HG03045 (cell line): ENCODE data around the gene MEG3.

Experiments used
- ATAC-seq: cut with Tn5 transposase; IDR thresholded peaks from one replicate; pipeline ENCODE4 v1.9.1; 2021; ENCODE audit warnings: mild to moderate bottlenecking, moderate library complexity; ENCODE audit not compliant: unreplicated experiment

The MEG3 gene

DNA sequence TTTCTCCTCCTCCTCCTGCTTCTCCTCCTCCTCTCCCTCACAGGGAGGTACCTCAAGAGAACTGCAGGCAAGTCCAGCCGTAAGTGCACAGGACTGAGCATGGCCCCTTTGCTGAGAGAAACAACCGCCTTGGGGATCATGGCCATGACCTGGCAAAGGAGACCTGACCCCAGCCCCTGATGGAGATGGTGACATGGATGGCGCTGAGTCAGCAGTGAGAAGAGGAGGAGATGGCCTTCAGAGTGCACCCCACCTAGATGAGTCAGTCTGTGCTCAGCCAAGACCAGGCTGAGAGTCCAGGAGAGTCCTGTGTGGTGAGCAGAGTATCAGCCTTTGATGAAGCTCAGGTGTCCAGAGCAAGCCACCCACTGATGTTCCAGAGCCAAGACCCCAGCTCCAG, 36.4 kb downstream of the MEG3 start:
- ATAC-seq: no peak

DNA sequence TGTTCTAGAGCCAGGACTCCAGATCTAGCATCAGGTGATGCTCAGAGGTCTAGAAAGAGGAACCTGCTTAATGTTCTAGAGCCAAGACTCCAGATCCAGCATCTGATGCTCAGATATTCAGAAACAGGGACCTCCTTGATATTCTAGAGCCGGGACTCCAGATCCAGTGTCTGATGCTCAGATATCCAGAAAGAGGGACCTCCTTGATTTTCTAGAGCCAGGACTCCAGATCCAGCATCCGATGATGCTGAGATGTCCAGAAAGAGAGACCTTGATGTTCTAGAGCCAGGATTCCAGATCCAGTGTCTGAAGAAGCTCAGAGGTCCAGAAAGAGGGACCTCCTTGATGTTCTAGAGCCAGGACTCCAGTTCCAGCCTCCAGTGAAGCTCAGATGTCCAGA, 36.9 kb downstream of the MEG3 start:
- ATAC-seq: no peak

DNA sequence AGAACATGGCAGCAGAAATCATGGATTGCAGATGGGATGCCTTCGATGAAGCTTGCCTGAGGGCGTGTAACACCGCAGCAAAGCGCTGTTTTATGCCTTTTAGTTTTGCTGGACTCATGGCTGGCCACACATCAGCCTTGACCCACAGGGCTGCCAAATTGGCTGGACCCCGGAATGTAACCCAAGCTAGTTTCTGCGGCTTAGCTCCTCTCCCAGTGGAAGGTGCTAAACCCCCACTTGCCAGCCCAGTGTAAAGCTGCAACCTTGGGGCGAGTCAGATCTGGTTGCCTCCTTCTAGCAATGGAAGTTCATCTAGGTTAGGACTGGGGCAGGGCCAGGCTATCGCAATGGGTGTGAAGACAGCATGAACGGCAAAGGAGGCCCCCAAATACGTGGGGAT, 38.3 kb downstream of the MEG3 start:
- ATAC-seq: no peak

DNA sequence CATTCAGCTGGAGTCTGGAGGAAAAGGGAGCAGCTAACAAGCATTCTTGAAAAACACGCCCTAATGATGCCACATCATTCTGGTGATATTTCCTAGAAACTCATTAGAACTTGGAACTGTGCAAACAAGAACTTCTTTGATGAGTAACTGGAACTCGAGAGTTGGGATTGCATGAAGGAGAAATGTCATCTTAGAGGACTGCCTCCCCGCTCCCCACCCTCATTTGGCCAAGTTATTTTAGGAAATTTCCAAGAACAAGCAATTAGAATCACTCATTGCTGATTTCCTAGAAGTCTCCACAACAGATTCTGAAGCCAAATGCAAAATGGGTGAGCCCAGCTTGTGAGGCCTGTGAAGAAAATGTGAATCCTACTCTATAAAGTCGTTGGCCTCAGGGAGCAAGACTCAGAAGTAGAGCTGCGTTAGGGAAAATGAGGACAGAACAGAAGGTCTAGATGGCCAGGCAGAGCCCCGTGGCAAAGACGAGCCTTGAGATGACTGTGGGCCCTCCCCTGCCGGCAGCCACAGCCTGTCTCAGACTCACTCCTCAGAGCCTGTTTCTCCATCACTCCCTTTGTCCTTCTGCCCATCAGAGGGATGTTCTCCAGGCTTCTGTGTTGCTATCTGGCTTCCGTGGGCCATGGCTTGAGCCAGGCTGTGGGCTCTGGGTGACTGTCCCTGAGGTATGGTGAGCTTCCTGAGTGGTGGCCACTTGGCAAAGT, 39.2 kb downstream of the MEG3 start:
- ATAC-seq: no peak

DNA sequence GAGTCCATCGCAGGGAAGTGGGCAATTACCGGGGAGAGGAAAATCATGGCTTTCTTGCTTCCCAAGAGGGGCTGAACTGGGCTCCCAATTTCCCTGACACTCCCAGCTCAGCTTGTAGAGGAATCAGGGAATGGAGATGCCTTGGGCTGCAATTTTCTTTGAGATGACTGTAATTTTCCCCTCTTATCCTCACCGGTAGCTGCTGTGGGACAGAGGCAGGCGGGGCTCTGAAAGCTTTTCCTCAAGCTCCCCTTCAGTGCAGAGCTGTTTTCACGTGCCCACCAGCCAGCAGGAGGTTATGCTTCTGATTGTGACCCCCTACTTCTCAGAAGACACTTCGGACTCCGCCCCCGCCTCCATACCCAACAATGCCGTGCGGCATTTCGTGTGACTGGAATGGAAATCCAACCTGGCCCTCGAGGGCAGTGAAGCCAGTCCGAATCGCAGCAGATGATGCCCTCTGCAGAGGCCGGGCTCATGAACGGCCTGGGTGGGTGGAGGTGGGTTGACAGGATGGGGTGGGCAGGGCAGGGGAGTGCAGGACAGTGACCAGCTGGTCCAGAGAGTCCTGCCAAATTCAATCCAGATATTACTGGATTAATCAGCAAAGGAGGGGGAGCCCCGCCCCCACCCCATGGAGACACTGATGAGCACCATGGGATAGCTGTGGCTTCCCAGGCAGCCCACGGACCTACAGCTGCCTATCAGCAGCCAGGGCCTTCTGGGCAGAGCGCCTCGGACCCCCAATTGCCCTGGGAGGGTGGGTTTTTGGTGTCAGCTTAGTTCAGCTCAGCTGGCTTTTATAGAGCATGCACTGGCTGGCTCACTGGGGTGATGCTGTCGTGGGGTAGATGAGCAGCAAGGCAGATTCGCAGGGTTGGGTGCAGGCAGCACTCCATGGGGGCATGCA, 40.0 kb downstream of the MEG3 start:
- no peak for ATAC-seq

DNA sequence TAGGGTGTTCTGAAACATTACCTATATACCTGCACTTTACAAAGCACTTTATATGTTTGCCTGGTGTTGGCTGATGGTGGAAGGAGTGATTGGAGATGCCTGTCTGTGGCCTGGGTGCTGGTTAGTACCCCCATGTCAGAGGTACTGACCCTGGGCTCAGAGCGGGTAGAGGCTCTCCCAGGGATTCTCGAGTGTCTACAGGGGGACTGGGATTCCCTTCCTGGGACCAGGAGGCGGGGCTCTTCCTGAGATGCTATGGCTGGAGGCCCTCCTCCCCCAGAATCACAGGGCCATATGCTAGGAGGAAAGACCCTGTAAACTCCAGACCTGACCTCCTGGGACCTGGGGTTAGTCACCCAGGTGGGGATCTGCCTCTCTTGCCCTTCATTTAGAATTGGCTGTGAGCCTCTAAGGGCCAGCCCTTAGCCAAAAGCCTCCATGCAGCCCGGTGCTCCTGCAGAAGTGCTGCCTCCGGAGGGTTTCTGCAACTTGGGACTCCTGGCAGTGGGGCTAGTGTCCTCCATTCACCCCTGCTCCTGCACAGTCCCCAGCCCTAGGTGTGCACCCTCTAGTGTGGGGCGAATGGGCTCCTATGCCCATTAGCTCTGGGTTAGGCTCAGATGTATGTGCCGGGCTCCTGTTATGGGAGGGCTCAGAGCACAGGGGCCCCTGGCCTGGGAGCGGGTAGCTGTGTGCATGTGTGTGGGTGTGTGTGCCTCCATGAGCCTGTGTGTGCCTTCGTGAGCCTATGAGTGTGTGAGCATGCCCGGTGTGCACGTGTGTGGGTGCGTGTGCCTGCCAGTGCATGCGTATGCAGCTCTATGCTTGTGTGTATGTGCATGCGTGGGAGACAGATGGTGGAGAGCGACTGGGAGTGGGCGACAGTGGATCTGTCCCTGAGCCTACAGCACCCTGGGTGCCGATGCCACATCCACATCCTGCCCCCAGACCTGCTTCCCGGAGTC, 41.0 kb downstream of the MEG3 start:
- no peak for ATAC-seq

DNA sequence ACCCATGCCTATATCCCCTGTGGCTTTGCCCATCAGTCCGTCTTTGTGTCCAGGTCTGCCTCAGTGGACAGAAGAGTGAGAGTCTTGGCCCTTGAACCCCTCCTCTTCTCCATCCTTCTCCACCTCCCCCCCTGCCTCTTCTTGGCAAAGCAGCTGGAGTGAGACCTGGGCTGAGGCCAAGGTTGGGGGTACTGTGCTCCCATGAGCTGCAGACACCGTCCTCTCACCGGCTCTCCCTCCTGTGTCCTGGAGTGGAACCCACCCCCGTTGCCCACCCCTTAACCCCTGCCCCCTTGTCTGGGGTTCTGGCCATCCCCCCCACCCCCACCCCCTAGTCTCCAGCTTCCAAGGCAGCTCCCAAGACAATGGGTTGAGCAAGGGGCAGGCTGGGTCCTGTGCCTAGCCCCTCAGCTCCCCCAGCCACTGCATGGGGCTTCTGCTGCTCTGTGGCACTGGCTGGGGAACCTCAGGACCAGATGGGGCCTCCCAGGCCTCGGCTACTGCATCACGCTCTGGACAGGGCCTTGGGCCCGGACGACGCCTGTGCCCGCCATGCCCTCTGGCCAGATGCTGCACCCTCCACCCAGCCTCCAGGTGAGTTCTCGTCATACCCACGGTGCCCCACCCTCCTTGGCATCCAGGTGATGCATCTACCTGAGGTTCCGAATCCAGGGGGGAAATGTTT, 41.9 kb downstream of the MEG3 start:
- ATAC-seq: no peak

DNA sequence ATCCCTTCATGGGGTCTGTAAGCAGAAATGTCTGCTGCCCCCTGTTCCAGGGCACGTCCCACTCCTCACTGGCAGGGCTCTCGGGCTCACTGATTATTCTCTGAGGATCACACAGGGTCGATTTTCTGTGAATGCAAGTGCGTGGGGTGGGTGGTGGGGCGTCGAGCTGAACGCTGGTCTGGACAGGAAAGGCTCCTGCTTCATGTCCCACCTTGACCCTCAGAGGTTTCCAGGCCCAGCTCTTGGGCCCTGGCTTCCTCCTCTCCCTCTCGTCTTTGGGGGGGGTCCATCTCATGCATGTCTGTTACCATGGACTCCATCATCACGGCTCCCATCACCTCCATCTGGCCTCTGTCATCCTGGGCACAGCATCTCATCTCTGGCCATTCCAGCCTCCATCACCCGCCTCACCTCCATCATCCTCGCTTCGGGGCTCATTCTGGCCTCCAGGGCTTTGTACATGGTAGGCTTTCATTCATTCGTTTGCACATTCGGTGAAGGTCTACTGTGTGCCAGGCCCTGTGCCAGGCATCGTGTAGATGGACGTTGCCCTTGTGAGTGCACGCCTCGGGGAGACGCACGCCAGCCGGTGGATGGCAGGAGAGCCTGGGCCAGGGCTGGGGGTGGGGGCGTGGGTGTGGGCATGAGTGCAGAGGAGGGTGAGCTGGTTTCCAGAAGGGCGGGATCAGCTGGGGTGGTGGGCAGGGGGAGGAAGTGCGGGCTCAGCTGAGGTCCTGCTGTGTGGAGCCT, 42.9 kb downstream of the MEG3 start:
- ATAC-seq: no peak

DNA sequence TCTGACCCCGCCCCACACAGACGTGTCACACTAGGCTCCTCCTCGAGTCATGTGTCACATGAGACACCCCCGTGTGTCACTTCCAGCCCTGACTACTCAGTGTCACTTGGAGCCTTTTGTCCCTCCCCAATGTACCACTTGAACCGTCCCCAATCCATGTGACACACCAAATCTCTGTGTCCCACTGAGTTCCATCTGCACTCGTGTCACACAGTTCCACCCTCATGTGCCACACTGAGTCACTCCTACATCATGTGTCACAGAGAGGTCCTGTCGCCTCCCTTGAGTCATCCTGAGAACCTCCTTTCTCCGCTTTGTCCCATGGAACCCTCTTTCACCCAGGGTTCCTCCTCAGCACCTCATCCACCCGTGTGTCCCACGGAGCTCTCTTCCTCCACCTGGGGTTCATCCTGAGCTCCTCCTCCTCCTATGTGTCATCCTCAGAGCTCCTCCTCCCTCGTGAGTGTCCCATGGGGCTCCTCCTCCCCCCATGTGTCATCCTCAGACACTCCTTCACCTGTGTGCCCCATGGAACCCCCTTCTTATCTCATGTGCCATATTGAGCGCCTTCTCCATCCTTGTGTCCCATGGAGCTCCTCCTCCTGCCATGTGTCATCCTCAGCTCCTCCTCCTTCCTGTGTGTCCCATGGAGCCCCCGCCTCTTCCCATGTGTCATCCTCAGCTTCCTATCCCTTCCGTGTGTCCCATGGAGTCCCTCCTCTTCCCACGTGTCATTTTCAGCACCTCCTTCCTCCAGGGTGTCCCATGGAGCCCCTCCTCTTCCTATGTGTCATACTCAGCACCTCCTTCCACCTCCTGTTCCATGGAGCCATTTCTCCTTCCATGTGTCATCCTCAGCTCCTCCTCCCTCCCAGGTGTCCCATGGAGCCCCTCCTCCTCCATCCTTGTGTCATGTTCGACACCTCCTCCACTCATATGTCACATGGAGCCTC, 45.6 kb downstream of the MEG3 start:
- no peak for ATAC-seq

DNA sequence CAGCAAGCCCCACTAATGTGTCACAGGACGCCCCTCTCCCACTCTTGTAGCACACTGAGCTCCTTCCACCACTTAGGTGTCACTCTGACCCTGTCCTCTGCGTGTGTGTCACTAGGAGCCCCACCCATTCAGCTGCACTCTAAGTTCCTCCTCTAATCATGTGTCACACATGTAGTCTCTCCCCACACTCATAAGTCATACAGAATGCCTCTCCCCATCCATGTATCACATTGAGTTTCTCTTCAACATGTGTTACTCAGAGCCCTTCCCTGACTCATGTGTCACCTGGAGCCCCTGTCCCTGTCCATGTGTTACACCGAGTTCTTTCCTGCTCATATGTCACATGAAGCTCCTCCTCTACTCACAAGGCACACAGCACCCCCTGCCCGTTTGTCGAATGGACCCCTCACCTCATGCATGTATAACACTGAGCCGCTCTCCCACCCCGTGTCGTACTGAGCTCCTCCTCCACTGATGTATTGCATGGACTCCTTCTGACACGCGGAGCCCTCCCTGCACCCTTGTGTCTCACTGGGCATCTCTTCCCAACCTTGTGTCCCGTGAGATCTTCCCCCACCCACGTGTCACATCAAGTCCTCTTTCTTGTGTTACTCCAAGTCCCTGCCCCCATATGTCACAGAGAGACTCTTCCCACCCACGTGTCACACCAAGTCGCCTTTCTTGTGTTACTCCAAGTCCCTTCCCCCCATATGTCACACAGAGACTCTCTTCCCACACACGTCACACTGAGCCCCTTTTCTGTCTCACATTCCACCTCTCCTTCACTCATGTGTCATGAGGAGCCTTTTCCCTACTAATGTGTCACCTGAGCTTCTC, 46.6 kb downstream of the MEG3 start:
- no peak for ATAC-seq

DNA sequence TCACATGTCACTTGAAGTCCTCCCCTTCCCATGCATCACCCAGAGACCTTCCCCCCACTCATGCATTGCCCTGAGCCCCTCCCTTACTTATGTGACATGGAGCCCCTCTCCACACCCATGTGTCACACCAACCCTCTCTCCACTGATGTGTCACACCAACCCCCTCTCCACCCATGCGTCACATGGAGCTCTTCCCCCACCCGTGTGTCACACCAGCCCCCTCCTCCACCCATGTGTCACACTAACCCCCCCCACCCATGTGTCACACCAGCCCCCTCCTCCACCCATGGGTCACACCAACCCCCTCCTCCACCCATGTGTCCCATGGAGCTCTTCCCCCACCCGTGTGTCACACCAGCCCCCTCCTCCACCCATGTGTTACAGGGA, 47.2 kb downstream of the MEG3 start:
- no peak for ATAC-seq

DNA sequence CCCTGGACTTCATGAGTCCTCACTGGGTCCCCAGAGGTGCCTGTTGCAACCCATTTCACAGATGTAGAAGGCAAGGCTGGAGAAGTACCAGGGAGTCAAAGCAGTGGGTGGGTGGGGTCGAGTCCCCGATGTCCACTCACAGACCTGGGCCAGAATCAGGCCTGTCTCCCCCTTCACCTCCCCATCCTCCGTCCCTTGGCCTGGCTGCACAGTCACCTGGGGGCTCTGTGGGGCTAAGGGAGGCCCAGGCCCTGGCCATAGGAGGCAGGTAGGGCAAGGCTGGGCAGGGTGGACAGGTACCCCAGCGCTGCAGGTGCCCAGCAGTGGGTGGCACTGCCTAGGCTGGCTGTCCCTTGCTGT, 48.1 kb downstream of the MEG3 start:
- ATAC-seq: no peak

DNA sequence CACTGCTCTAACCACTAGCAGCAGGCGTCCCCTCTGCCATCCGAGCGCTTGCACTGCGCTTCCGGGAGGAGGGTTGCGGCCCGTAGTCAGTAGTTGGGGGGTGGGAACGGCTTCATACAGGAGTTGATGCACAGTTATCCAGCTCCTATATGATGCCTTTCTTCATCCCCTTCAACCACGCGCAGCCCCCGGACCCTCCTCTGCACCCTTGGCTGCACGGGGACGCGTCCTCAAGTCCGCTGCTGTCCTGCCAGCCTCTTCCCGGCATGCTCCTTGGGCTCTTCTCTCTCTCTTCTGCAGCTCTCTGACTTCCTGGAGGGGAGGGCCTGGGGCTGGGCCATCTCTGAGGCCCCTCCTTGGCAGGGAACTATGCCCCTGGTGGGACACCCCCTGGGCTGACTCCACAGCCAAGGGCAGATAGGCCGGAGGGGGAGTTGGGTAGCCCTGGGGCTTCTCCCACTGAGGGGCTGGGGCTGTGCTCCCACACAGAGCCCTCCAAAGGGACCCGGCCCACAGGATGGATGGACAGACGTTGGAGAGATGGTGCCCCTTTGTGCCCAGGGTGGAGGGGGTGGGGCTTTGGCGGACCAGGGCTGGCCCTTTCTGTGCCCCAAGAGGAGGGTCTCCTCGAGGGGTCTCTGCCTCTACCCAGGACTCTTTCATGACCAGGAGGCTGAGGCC, 48.6 kb downstream of the MEG3 start:
- ATAC-seq: no peak

DNA sequence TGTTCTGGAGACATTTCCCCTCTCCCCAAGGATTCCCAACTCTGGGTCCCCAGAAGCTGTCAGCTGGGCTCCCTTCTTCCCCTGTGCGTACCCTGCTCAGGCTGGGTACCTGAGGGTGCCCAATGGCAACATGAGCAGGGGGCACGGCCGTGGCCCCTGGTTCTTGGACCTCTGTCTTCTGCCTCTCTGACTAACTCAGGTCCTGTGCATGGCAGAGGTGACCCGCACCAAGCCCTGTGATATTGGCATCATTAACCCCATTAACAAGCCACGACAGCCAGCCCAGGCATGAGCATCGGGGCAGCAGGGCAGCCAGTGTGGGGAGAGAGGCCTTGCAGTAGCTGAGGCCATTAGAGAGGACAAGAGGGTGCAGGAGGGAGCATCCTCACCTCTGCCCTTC, 49.2 kb downstream of the MEG3 start:
- ATAC-seq: no peak

DNA sequence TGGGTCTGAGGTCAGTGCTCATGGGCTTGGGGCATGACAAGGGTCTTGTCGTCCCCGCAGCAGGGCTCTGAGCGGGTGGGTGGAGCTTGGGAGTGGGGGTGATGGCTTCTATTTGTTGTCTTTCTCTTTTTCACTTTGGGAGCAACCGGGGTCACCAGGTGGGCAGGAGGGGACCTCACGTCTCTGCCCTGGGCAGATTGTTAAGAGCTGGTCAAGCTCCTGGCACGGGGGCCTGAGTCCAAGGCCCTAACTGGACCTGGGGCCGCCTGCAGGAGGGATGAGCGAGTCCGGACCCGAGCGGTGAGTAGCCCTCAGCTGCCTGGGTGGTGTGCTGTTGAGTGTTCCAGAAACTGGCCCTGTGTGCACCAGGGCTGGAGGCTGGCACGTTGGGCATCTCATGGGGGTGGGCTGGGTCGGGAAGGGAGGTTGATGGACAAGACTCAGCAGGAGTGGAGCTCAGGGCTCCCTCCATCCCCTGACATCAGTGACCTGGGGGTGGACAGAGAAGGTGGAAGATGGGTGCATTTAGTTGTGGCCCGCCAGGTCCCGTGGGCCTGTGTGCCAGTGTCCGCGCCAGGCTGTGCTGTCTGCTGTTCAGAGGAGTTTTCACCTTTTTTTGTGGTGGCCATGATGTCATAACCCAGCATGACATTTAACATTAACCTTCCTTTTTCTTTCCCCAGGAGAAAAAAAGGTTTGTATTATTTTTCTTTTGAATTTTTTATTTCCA, 50.1 kb downstream of the MEG3 start:
- ATAC-seq: no peak

DNA sequence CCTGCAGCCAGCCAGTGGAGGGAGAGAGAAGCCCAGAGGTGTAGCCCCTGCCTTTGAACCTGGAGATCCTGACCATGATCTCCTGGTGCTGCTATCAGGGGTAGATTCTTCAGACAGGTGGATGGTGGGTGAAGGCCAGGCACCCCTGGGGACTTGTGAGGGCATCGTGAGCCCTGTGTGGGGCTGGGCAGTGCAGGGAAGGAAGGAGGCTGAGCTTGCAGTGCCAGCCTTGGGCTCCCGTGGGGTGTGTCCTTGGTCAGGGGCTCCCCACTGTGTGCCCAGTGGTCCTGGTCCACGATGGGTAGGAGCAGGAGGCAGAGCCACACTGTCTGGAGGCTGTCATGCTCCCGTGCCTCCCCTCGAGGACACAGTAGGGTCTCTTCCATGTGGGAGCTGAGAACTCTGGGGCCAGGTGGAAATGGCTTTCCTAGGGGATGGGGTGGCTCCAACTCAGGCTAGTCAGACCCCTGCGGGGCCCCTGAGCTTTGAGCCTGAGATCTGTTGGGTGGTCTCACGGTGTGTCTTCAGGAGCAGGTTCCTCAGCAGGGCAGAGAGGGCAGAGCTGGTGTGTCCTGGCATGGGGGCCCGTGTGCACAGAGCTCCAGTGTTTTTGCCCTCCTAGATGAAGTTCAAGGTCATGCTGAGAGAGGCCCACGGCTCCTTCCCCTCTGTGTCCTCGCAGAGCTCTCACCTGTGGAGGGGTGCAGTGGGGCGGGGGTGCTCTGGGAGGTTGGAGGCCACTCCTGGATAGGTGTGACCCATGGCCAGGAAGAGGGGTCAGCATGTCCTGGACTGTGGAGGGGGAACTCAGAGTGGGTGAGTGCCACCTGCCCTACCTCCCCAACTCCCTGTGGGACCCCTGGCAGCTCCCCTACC, 52.6 kb downstream of the MEG3 start:
- no peak for ATAC-seq
